ENCODE data around the gene ZNF160.
"Not testable (repeated sequence)": the region's sequence is repeated elsewhere in the genome, so short reads cannot be mapped to it uniquely, and the experiment has no call there.

The ZNF160 gene

GRCh38 chr19:53034054-53034453 lies 69.2 kb downstream of the ZNF160 start:
- no peak for DNase-seq

- DNase-seq, result not testable (repeated sequence)
These were observed 74.9 kb downstream of the ZNF160 start for GRCh38 chr19:53028306-53028705.

- DNase-seq, result no peak
These were observed 83.5 kb downstream of the ZNF160 start for GRCh38 chr19:53019684-53020083.

All from amygdala (tissue), 56 donors.